NB4 (cell line): ENCODE results near the gene IL18RAP.

Experiments
- DNase-seq: peaks from one replicate; pipeline ENCODE4 v3.0.0; 2010; ENCODE audit warnings: low read depth
- H3K4me3 ChIP-seq: one replicate; pipeline ENCODE4 v1.5.1; 2011; ENCODE audit warnings: mild to moderate bottlenecking, low read depth, low read length, moderate library complexity
- CTCF ChIP-seq: IDR thresholded peaks from one replicate; pipeline ENCODE4 v1.5.1; 2012; ENCODE audit warnings: low read depth, low read length
- MAX ChIP-seq: IDR thresholded peaks from 2 replicates; pipeline ENCODE4 v1.6.1; 2011; ENCODE audit warnings: low read depth, low read length
- MYC ChIP-seq: IDR thresholded peaks from 2 replicates; pipeline ENCODE4 v1.6.1; 2011; ENCODE audit warnings: low read depth, low read length
- POLR2A ChIP-seq: IDR thresholded peaks from 2 replicates; pipeline ENCODE4 v1.6.1; 2011; ENCODE audit warnings: mild to moderate bottlenecking; ENCODE audit not compliant: insufficient read length; ENCODE audit errors: extremely low read depth

The IL18RAP gene

DNA sequence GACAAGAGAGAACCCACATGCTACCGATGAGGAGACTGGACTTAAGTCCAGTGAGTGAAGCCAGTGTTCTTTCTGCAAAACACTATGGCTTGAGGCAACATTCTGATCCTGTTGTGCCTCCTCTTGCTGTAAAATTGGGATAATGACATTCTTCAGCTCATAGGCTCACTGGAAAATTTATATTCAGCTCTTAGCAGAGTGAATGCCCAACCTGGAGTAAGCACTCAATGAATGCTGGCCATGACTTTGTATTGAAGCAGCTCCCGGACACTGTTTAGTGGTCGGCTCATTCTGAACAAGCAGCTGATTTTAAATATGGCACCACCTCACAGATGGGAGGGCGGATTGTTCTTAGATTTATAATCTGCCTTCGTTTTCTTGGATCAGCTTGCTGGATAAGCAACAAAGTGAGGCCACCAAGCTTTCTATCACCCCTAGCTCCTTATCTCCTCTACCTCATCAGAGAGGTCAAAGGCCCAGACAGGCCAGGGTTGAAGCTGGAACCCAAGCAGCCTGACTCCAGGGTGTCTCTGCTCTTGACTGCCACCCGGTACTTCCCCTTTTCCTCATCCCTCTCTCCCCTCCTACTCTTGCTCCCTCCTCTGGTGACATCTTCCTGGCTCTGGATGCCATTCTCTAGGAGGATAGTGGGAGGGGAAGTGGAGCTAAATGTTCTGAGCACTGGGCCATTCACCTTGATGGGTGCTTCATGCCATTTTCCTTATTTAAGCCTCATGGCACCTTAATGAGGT, 61.5 kb downstream of the IL18RAP start:
- no peak overlapping the region for H3K4me3 ChIP-seq
- TF ChIP-seq CTCF, result no peak
- no peak for TF ChIP-seq MYC
- no peak for TF ChIP-seq POLR2A
- no peak for TF ChIP-seq MAX
- DNase-seq, result peak; percentile 31

GRCh38 chr2:102485147-102485785, 62.3 kb downstream of the IL18RAP start:
- no peak overlapping the region for H3K4me3 ChIP-seq
- no peak for DNase-seq
- TF ChIP-seq MYC, result no peak
- TF ChIP-seq POLR2A, result no peak
- TF ChIP-seq CTCF, result no peak
- TF ChIP-seq MAX, result no peak

- TF ChIP-seq CTCF (no peak), MYC (no peak), MAX (no peak), POLR2A (no peak)
- DNase-seq, result no peak
- no peak overlapping the region for H3K4me3 ChIP-seq
Measured at GRCh38 chr2:102486941-102487702, 64.2 kb downstream of the IL18RAP start.

DNA sequence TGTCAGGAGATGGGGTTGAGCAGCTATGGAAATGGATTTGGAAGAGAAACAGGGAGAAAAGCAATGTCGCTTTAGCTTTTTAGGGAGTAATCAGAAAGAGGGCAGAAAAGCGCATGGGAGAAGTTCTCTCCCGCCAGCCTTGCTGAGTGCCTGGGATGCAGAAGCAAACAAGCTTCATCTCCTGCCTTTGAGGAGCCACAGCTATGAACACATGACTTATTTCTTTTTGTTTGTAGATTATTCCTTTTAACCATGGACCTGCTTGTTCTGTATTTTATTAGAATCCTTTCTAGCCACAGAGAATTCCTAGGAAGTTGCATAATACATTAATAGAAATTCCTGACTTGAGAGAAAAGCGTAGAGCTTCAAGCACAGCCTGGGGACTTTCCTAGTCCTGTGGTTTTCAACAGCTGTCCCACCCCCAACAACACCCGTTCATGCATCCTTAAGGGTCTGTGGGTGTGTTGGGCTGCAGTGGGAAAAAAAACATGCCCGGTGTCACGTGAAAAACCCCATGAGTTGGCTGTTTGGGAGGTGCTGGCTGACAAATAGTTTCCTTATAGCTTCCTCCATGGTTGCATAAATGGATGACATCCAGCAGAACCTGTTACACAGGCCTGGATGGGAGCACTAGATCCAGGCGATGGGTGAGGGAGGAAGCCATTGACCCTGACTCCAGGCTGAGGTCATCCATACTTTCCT, 65.0 kb downstream of the IL18RAP start:
- DNase-seq, result peak; percentile 15
- H3K4me3 ChIP-seq, result no peak overlapping the region
- TF ChIP-seq CTCF (no peak), POLR2A (no peak), MYC (no peak), MAX (no peak)

DNA sequence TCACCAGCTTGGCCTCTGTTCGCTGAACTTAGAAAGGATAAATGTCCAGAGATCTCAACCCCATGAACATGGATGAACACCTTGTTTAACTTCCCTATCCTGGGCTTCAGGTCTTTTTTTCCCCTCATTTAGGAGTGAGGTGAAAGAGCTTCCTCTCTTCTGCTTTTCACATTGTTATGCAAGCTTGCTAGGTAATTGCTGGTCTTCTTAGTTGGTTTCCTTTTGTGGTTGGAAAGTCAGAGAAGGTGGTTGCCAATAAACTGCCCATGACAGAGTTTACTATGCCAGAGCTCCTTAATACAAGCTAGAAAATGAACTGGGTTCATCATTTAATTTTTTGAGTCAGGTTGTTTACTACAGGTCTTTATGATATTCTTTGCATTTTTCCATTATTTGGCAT, 66.7 kb downstream of the IL18RAP start:
- no peak overlapping the region for H3K4me3 ChIP-seq
- no peak; the same call in 1 of the 2 replicates for TF ChIP-seq MYC
- no peak for TF ChIP-seq MAX
- TF ChIP-seq CTCF, result no peak
- no peak for TF ChIP-seq POLR2A
- DNase-seq, result peak; percentile 77
